ENCODE data around the gene HECW1. TPM values are rescaled to one million over a fixed set of nuclear protein-coding genes. Genes with fewer than 3 reads are reported as not detected.
"Not testable (repeated sequence)": the region's sequence is repeated elsewhere in the genome, so short reads cannot be mapped to it uniquely, and the experiment has no call there.

The HECW1 gene
- total RNA-seq, 1 donor from 2014 or later: 0.15 TPM

- peaks cover 3% of the 10 kb centered on the region for H3K36me3 Mint-ChIP-seq (ENCODE audit: low read depth, unreplicated experiment)
- H3K4me1 Mint-ChIP-seq (ENCODE audit: unreplicated experiment): peaks cover 3% of the 10 kb centered on the region
- no peak overlapping the region for H3K4me3 Mint-ChIP-seq (ENCODE audit: unreplicated experiment)
- H3K27ac Mint-ChIP-seq (ENCODE audit: unreplicated experiment): no peak overlapping the region
- TF ChIP-seq CTCF (IDR thresholded peaks at IDR 0.05; ENCODE audit: unreplicated experiment): no peak
- H3K9me3 Mint-ChIP-seq (ENCODE audit: unreplicated experiment): no peaks in the 10 kb centered on the region
- no peaks in the 10 kb centered on the region for H3K27me3 Mint-ChIP-seq (ENCODE audit: unreplicated experiment)
- no peak for DNase-seq (ENCODE audit: low spot score)
These were observed 480.6 kb downstream of the HECW1 start for GRCh38 chr7:43593010-43593409.

- Mint-ChIP-seq H3K4me1 (ENCODE audit: unreplicated experiment) (peaks cover 3% of the 10 kb centered on the region), H3K27me3 (ENCODE audit: unreplicated experiment) (no peaks in the 10 kb centered on the region), H3K4me3 (ENCODE audit: unreplicated experiment) (no peak overlapping the region), H3K36me3 (ENCODE audit: low read depth, unreplicated experiment) (peaks cover 3% of the 10 kb centered on the region), H3K9me3 (ENCODE audit: unreplicated experiment) (no peaks in the 10 kb centered on the region), H3K27ac (ENCODE audit: unreplicated experiment) (no peak overlapping the region)
- no peak for TF ChIP-seq CTCF (IDR thresholded peaks at IDR 0.05; ENCODE audit: unreplicated experiment)
- DNase-seq (ENCODE audit: low spot score): no peak
These were observed 481.6 kb downstream of the HECW1 start for GRCh38 chr7:43594020-43594419.

GRCh38 chr7:43596426-43596825 lies 484.0 kb downstream of the HECW1 start:
- not testable (repeated sequence) for H3K9me3 Mint-ChIP-seq (ENCODE audit: unreplicated experiment); H3K27ac Mint-ChIP-seq (ENCODE audit: unreplicated experiment); H3K27me3 Mint-ChIP-seq (ENCODE audit: unreplicated experiment); H3K36me3 Mint-ChIP-seq (ENCODE audit: low read depth, unreplicated experiment); H3K4me1 Mint-ChIP-seq (ENCODE audit: unreplicated experiment); H3K4me3 Mint-ChIP-seq (ENCODE audit: unreplicated experiment); DNase-seq (ENCODE audit: low spot score)

GRCh38 chr7:43600056-43600455 lies 487.6 kb downstream of the HECW1 start:
- Mint-ChIP-seq H3K9me3 (ENCODE audit: unreplicated experiment) (no peaks in the 10 kb centered on the region), H3K27ac (ENCODE audit: unreplicated experiment) (no peak overlapping the region), H3K4me3 (ENCODE audit: unreplicated experiment) (no peak overlapping the region), H3K36me3 (ENCODE audit: low read depth, unreplicated experiment) (peaks cover 3% of the 10 kb centered on the region), H3K4me1 (ENCODE audit: unreplicated experiment) (no peaks in the 10 kb centered on the region), H3K27me3 (ENCODE audit: unreplicated experiment) (no peaks in the 10 kb centered on the region)
- no peak for TF ChIP-seq CTCF (IDR thresholded peaks at IDR 0.05; ENCODE audit: unreplicated experiment)
- no peak for DNase-seq (ENCODE audit: low spot score)

GRCh38 chr7:43602256-43602655 lies 489.8 kb downstream of the HECW1 start:
- DNase-seq (ENCODE audit: low spot score): no peak
- no peaks in the 10 kb centered on the region for H3K27me3 Mint-ChIP-seq (ENCODE audit: unreplicated experiment)
- no peaks in the 10 kb centered on the region for H3K4me1 Mint-ChIP-seq (ENCODE audit: unreplicated experiment)
- no peaks in the 10 kb centered on the region for H3K36me3 Mint-ChIP-seq (ENCODE audit: low read depth, unreplicated experiment)
- H3K27ac Mint-ChIP-seq (ENCODE audit: unreplicated experiment): no peak overlapping the region
- H3K9me3 Mint-ChIP-seq (ENCODE audit: unreplicated experiment): no peaks in the 10 kb centered on the region
- TF ChIP-seq CTCF (IDR thresholded peaks at IDR 0.05; ENCODE audit: unreplicated experiment): no peak
- H3K4me3 Mint-ChIP-seq (ENCODE audit: unreplicated experiment): no peak overlapping the region

- Mint-ChIP-seq H3K4me1 (ENCODE audit: unreplicated experiment) (peaks cover 4% of the 10 kb centered on the region), H3K27ac (ENCODE audit: unreplicated experiment) (no peak overlapping the region), H3K4me3 (ENCODE audit: unreplicated experiment) (no peak overlapping the region), H3K36me3 (ENCODE audit: low read depth, unreplicated experiment) (peaks cover 8% of the 10 kb centered on the region), H3K9me3 (ENCODE audit: unreplicated experiment) (no peaks in the 10 kb centered on the region), H3K27me3 (ENCODE audit: unreplicated experiment) (no peaks in the 10 kb centered on the region)
- TF ChIP-seq CTCF (IDR thresholded peaks at IDR 0.05; ENCODE audit: unreplicated experiment): no peak
- no peak for DNase-seq (ENCODE audit: low spot score)
These were observed 491.8 kb downstream of the HECW1 start for GRCh38 chr7:43604251-43604650.
